Dedifferentiated amniotic fluid mesenchymal stem cell (primary cell): ENCODE results near the gene SUCO.
"Not testable (repeated sequence)": the region's sequence is repeated elsewhere in the genome, so short reads cannot be mapped to it uniquely, and the experiment has no call there.

Experiments
- DNase-seq: peaks from one replicate; pipeline ENCODE4 v3.0.0-alpha.2; 2016; ENCODE audit errors: extremely low spot score

Gene SUCO

DNA sequence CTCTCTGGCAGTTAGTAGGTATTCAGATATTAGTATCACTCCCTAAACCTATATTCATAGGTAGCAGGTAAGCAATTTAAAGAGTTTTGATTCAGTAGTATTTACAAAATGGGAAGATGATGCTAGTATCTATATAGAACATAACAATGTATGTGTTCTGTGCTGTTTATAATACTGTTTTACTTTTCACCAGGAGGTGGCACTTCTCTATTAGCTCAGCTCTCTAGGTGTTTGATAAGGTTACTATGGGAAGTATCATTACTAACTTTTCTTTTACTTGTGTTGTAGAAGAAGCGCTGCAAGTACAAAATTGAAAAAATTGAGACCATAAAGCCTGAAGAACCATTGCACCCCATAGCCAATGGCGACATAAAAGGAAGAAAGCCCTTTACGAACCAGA, 76.6 kb downstream of the SUCO start:
- no peak for DNase-seq

DNA sequence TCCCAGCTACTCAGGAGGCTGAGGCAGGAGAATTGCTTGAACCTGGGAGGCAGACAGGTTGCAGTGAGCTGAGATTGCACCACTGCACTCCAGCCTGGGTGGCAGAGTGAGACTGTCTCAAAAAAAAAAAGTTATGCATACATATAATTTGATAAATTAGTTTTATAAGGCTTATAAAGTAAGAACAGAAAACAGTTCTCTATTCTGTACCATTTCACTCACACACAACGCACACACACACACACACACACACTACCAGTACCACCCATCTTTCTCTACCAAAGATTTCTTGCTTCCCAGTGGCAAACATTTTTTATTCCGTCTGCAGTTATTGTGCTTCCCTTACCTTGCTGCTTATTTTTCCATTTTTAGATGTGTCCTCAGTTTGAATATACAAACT, 79.5 kb downstream of the SUCO start:
- no peak for DNase-seq

GRCh38 chr1:172613294-172613693, 80.3 kb downstream of the SUCO start:
- DNase-seq, result no peak

GRCh38 chr1:172616195-172616594, 83.2 kb downstream of the SUCO start:
- no peak for DNase-seq

DNA sequence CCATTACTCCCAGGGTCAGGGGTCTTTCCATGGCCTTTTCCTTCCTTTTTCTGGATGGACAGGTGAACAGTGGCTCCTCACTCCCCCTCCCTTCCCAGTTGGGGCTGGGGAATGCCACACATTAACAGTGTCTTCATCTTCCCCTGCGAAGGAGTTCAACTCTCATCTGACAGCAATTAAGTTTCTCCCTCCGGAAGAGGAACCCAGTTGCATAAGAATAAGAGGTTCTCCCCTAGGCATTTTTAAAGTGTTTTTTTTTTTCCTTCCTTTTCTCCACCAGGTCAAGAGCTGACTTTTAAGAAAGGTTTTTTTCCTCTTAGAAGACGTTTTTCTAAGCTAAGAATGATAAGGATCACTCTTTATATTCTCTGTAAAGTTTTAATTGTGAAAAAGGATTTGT, 83.7 kb downstream of the SUCO start:
- DNase-seq, result no peak

GRCh38 chr1:172620603-172621002, 87.7 kb downstream of the SUCO start:
- not testable (repeated sequence) for DNase-seq

- no peak for DNase-seq
These were observed 89.6 kb downstream of the SUCO start for GRCh38 chr1:172622541-172622940.

DNA sequence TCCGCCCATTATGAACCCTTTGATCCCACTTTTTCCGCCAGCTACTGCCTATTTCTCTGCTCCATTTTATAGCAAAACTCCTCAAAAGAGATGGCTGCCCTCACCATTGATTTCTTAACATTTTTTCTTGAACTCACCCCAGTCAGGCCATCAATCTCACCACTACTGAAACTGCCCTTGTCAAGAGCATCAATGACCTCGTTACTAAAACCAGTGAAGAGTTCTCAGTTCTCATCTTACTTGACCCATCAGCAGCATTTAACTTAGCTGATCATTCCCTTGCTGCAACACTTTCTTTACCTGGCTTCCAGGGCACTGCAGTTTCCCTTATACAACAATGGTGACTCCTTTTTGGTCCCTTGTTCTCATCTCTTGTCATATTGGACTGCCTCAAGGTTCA, 90.8 kb downstream of the SUCO start:
- no peak for DNase-seq

GRCh38 chr1:172626845-172627244, 93.9 kb downstream of the SUCO start:
- no peak for DNase-seq

DNA sequence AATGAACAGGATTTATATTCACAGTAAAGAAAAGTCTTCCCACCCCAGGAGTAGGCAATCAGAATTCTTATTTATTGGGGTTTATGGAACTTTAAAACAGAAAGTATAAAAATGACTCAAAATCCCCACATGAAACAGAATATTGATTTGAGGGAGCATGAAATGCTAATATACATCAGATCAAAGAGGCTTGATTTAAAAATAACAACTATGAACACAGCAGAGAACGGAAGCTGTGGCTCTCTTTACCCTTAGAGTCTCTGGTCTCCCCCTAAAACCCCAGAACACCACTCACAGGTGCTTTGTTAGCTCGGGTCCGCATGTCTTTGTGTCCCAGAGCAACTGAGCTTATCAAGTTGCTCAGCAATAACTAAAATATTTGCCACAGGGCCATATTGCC, 94.8 kb downstream of the SUCO start:
- no peak for DNase-seq

DNA sequence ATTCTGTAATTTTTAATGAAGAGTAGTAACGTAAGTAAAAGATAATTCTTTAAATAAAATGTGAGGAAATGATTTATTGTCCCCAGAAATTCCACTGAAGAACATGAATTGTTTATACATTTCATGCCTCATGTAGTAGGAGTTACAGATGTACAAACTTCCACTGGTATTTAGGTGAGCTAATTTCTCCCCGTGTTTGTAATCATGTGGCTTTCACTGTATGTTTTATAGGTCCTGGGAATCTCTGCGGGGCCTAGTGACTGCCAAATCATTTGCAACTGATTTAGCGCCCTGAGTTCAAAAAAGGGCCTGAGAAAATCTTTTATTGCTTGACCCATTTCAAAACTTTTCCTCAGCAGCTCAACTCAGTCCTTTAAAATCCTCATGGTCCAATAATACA, 95.5 kb downstream of the SUCO start:
- DNase-seq, result no peak

- no peak for DNase-seq
These were observed 96.2 kb downstream of the SUCO start for GRCh38 chr1:172629170-172629569.

- DNase-seq, result no peak
These were observed 96.7 kb downstream of the SUCO start for GRCh38 chr1:172629638-172630037.

DNA sequence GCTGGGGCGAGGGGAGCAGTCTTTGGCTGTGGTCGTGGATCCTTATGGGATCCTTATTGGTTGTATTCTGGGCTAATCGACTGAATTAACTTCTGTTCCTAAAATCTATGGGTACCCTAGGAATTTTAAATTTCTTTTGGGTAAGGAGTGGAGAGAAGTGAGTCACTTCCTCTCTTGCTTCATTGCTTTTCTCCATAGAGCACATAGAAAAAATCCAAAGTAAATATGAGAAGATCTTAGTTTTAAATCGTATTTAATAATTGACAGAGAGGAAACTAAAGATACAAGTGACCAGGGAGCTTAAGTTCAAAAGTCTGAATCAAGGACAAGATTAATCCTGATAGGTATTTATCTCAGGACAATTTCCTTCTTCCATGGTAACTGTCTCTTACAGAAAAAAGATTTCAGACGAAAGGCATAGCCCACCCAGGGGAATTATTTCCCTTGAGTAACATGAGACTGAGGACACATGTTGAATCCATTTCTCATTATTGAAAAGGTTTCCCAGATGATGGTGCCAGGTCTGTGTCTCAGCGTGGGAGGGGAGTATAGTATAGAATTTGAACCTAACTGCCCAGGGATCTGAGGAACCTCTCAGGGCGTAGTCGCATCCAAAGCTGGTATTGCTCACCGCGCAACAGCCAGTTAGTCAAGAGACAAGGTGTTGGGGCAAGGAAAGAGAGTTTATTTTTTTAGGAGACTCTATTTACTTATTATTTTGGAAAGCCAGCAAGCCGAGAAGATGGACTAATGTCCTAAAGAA, 97.3 kb downstream of the SUCO start:
- no peak for DNase-seq

DNA sequence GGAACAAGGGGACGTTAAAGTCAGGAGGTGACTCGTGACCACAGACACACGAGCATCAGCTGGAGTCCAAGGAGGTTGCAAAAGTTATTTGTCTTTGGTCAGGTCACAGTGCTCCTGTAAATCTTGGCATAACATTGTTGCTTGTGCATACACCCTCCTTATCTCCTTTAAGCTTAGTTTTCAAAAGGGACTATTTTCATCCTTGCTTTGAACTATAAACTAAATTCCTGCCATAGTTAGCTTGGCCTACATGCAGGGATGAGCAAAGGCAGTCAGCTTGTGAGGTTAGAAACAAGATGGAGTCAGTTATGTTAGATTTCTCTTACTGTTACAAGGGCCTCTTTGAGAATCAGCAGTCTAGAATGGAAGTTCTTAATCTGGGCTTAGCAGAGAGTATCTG, 97.9 kb downstream of the SUCO start:
- DNase-seq, result no peak

DNA sequence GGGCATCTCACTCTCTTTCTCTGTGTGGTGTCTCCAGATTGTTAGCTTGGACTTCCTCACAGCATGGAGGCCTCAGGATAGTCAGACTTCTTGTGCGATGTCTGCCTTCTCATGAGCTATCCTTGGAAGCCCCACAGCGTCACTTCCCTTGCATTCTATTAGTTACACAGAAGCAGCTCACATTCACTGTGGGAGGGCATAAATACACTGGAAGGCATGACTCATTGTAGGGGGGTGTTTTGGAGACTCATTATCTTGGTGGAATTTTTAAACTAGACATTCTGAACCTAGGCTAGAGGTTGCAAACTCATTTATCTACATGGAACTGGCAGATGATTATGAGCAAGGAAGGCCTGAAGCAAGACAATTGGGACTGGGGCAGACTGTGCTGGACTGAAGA, 104.6 kb downstream of the SUCO start:
- no peak for DNase-seq

DNA sequence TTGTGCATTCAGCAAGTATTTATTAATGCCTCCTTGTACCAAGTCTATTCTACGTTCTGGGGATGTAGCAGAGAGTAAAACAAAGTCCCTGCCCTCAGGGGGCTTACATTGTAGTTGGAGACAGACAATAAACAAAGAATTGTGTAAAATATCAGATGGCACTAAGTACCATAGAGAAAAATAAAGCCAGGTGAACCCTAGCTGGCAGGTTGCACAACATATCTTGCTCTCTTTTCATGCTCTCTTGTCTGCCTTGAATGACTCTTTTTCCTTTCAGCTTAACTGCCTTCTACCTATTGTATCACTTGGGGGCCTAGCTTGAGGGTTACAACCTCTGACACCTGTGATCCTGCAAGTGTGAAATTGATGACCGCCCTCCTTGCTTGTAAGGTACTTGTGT, 105.3 kb downstream of the SUCO start:
- no peak for DNase-seq

DNA sequence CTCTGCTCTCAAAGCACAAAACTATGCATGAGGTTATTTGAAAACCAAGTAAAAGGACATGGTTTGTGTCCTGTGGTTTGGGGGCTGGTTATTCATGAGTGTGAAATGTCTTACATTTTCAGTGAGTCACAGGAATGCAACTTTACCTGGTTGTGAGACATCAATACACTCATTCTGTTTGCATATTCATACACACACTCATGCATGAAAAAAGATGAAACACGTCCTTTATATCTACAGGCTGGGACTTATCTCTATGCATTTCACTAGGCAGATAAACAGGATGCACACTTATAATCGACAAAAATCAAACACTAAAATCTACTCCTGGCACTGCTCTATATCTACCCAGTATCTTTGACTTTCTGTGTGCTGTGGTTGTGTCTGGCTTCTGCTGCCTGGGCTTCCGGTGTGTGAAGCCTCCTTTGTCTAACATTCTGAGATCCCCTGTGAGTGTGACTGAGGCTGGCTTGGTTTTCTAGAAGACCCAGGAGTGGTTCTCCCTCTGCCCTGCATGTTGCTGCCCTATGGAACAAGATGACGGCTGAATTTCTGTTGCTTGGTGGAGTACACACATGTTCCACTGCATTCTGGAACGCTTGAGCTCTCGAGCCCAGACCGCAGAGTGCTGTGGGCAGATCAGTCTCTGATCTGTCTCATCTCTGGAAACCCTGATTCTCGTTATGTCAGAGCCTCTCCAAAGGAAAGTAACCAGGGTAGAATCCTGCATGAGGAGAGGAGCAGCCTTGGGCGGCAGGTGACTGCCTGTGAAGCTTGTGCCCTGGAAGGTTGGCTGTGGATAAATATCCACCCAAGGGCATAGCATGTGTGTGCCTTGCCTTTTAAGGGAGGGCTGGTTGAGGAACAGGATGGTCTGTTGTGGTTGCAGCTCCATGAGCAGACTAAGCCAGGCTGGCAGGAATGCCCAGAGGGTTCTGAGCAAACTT, 106.2 kb downstream of the SUCO start:
- peak; percentile 30 for DNase-seq

GRCh38 chr1:172640111-172640510, 107.2 kb downstream of the SUCO start:
- DNase-seq, result no peak

- no peak for DNase-seq
These were observed 108.5 kb downstream of the SUCO start for GRCh38 chr1:172641492-172641891.

DNA sequence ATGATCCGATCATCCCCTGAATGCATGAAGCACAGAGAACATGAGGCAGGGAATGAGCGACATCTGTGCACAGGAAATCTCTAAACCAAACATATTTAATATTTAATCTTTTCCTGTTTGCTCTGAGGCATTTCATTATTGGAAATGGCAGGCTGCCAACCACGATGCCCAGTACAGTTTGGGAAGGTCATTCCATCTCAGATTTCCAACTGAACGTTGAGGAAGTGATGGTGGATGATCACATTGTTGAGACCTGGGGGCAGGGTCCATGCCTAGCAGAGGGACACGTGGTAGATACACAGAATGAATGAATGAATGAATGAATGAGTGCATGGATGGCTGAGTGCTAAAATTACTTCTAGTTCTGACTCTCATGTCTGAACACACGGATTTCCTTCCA, 110.0 kb downstream of the SUCO start:
- DNase-seq, result no peak

- DNase-seq, result no peak
These were observed 113.7 kb downstream of the SUCO start for GRCh38 chr1:172646653-172647052.

DNA sequence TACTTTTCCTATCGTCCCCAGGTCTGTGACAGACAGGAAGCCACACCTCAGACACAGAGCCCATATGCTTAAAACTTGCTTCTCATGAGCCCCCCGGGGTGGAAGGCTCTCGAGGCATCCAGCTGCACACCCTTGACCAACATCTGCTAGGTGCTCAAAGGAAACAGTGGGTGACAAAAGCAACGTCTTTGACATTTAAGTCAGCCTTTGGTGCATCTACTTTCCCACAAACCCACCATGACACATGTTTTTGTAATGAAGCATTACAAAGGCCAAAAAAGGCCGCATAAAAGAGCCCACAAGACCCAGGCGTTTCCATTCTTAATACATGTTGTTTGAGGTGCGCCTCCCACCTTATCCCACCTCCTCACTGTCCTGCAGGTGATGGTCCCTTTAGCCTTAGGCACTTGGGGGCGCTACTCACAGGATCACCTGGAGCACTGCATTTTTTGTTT, 114.2 kb downstream of the SUCO start:
- DNase-seq, result no peak
